ENCODE results near the gene DGCR2. TPM values are rescaled to one million over a fixed set of nuclear protein-coding genes. Genes with fewer than 3 reads are reported as not detected.
"Not testable (repeated sequence)": the region's sequence is repeated elsewhere in the genome, so short reads cannot be mapped to it uniquely, and the experiment has no call there.

The DGCR2 gene
- polyA plus RNA-seq (2013, experiment 1 of 2) = 41.7 TPM
- 35.9 TPM for polyA plus RNA-seq (2013, experiment 2 of 2)

GRCh38 chr22:19122143-19122751 lies at the start of gene DGCR2:
Gene DGCR2, minus strand, starts transcription at chr22:19122412. Its CDS starts 206 bp downstream, at chr22:19122206.
- H3K4me3 ChIP-seq (ENCODE audit: low read length) = peak within 1 kb of the TSS; percentile 95
- H3K36me3 ChIP-seq (ENCODE audit: insufficient read depth, low read length) = peaks cover 14% of the 10 kb centered on the region
- H3K9ac ChIP-seq (ENCODE audit: low read depth, low read length) = peak within 1 kb of the TSS; percentile 96
- peaks cover 15% of the 10 kb centered on the region; the same call in 1 of the 2 replicates for H3K4me1 ChIP-seq (ENCODE audit: insufficient read depth, low read length)
- under 1% methylated on average over 67 of the region's 67 CpGs for WGBS
- H3K27ac ChIP-seq (ENCODE audit: low read depth, low read length) = peak within 1 kb of the TSS; percentile 97
- H3K9me3 ChIP-seq (ENCODE audit: insufficient read depth, low read depth, low read length) = no peaks in the 10 kb centered on the region
- H3K27me3 ChIP-seq (ENCODE audit: insufficient read depth, low read length) = no peaks in the 10 kb centered on the region

- no peak overlapping the region for H3K27ac ChIP-seq (ENCODE audit: low read depth, low read length)
- peaks cover 49% of the 10 kb centered on the region for H3K27me3 ChIP-seq (ENCODE audit: insufficient read depth, low read length)
- H3K4me1 ChIP-seq (ENCODE audit: insufficient read depth, low read length) = peaks cover 5% of the 10 kb centered on the region
- H3K4me3 ChIP-seq (ENCODE audit: low read length) = peak overlapping the region; percentile 48
- no peaks in the 10 kb centered on the region for H3K9me3 ChIP-seq (ENCODE audit: insufficient read depth, low read depth, low read length)
- peak overlapping the region; percentile 56; the same call in 1 of the 2 replicates for H3K9ac ChIP-seq (ENCODE audit: low read depth, low read length)
- 69% methylated on average over 7 of the region's 7 CpGs for WGBS
- peaks cover 6% of the 10 kb centered on the region for H3K36me3 ChIP-seq (ENCODE audit: insufficient read depth, low read length)
Measured at GRCh38 chr22:19169947-19170318, 47.7 kb upstream of the DGCR2 start.

- H3K27ac ChIP-seq (ENCODE audit: low read depth, low read length) = no peak overlapping the region
- peaks cover 6% of the 10 kb centered on the region for H3K36me3 ChIP-seq (ENCODE audit: insufficient read depth, low read length)
- H3K9ac ChIP-seq (ENCODE audit: low read depth, low read length) = peak overlapping the region; percentile 56; the same call in 1 of the 2 replicates
- peak overlapping the region; percentile 48 for H3K4me3 ChIP-seq (ENCODE audit: low read length)
- H3K4me1 ChIP-seq (ENCODE audit: insufficient read depth, low read length) = peaks cover 5% of the 10 kb centered on the region
- WGBS = 10% methylated on average over 58 of the region's 58 CpGs
- H3K27me3 ChIP-seq (ENCODE audit: insufficient read depth, low read length) = peaks cover 49% of the 10 kb centered on the region
- no peaks in the 10 kb centered on the region for H3K9me3 ChIP-seq (ENCODE audit: insufficient read depth, low read depth, low read length)
Measured at GRCh38 chr22:19169002-19169946, 47.1 kb upstream of the DGCR2 start.

- Histone ChIP-seq H3K4me3 (ENCODE audit: low read length) (no peak overlapping the region), H3K36me3 (ENCODE audit: insufficient read depth, low read length) (peaks cover under 1% of the 10 kb centered on the region), H3K27ac (ENCODE audit: low read depth, low read length) (no peak overlapping the region), H3K9me3 (ENCODE audit: insufficient read depth, low read depth, low read length) (no peaks in the 10 kb centered on the region), H3K4me1 (ENCODE audit: insufficient read depth, low read length) (peaks cover 5% of the 10 kb centered on the region), H3K27me3 (ENCODE audit: insufficient read depth, low read length) (peaks cover 49% of the 10 kb centered on the region), H3K9ac (ENCODE audit: low read depth, low read length) (no peak overlapping the region)
- WGBS = 76% methylated on average over 17 of the region's 17 CpGs
Measured at GRCh38 chr22:19168088-19168890, 46.1 kb upstream of the DGCR2 start.

GRCh38 chr22:19167106-19167869 lies 45.1 kb upstream of the DGCR2 start:
- no peaks in the 10 kb centered on the region for H3K9me3 ChIP-seq (ENCODE audit: insufficient read depth, low read depth, low read length)
- no peak overlapping the region for H3K9ac ChIP-seq (ENCODE audit: low read depth, low read length)
- H3K4me1 ChIP-seq (ENCODE audit: insufficient read depth, low read length) = no peaks in the 10 kb centered on the region; the same call in 1 of the 2 replicates
- H3K4me3 ChIP-seq (ENCODE audit: low read length) = no peak overlapping the region
- H3K27me3 ChIP-seq (ENCODE audit: insufficient read depth, low read length) = peaks cover 53% of the 10 kb centered on the region
- H3K36me3 ChIP-seq (ENCODE audit: insufficient read depth, low read length) = no peaks in the 10 kb centered on the region
- H3K27ac ChIP-seq (ENCODE audit: low read depth, low read length) = no peak overlapping the region
- 77% methylated on average over 13 of the region's 13 CpGs for WGBS

GRCh38 chr22:19166421-19166820 lies 44.2 kb upstream of the DGCR2 start:
- H3K4me1 ChIP-seq (ENCODE audit: insufficient read depth, low read length) = no peaks in the 10 kb centered on the region
- peaks cover 60% of the 10 kb centered on the region for H3K27me3 ChIP-seq (ENCODE audit: insufficient read depth, low read length)
- H3K4me3 ChIP-seq (ENCODE audit: low read length) = no peak overlapping the region
- no peaks in the 10 kb centered on the region for H3K9me3 ChIP-seq (ENCODE audit: insufficient read depth, low read depth, low read length)
- H3K36me3 ChIP-seq (ENCODE audit: insufficient read depth, low read length) = no peaks in the 10 kb centered on the region
- 86% methylated on average over 8 of the region's 8 CpGs for WGBS
- no peak overlapping the region for H3K9ac ChIP-seq (ENCODE audit: low read depth, low read length)
- no peak overlapping the region for H3K27ac ChIP-seq (ENCODE audit: low read depth, low read length)

GRCh38 chr22:19164425-19164824 lies 42.2 kb upstream of the DGCR2 start:
- Histone ChIP-seq H3K27me3 (ENCODE audit: insufficient read depth, low read length) (peaks cover 50% of the 10 kb centered on the region), H3K9ac (ENCODE audit: low read depth, low read length) (no peak overlapping the region)

GRCh38 chr22:19158649-19159048 lies 36.4 kb upstream of the DGCR2 start:
- not testable (repeated sequence) for H3K4me1 ChIP-seq (ENCODE audit: insufficient read depth, low read length); H3K36me3 ChIP-seq (ENCODE audit: insufficient read depth, low read length)
- 93% methylated on average over 11 of the region's 11 CpGs for WGBS

More at GRCh38 chr22:19164425-19164824, 42.2 kb upstream of the DGCR2 start:
- no peaks in the 10 kb centered on the region for H3K4me1 ChIP-seq (ENCODE audit: insufficient read depth, low read length)
- no peak overlapping the region for H3K27ac ChIP-seq (ENCODE audit: low read depth, low read length)
- H3K4me3 ChIP-seq (ENCODE audit: low read length) = no peak overlapping the region
- H3K36me3 ChIP-seq (ENCODE audit: insufficient read depth, low read length) = no peaks in the 10 kb centered on the region
- H3K9me3 ChIP-seq (ENCODE audit: insufficient read depth, low read depth, low read length) = no peaks in the 10 kb centered on the region
- WGBS = 95% methylated on average over 5 of the region's 6 CpGs

GRCh38 chr22:19156109-19156508 lies 33.9 kb upstream of the DGCR2 start:
- not testable (repeated sequence) for H3K9ac ChIP-seq (ENCODE audit: low read depth, low read length); H3K9me3 ChIP-seq (ENCODE audit: insufficient read depth, low read depth, low read length); H3K4me3 ChIP-seq (ENCODE audit: low read length); H3K4me1 ChIP-seq (ENCODE audit: insufficient read depth, low read length); H3K27ac ChIP-seq (ENCODE audit: low read depth, low read length); H3K36me3 ChIP-seq (ENCODE audit: insufficient read depth, low read length)
- H3K27me3 ChIP-seq (ENCODE audit: insufficient read depth, low read length) = peaks cover 49% of the 10 kb centered on the region
- 92% methylated on average over 9 of the region's 9 CpGs for WGBS

More at GRCh38 chr22:19158649-19159048, 36.4 kb upstream of the DGCR2 start:
- not testable (repeated sequence) for H3K9me3 ChIP-seq (ENCODE audit: insufficient read depth, low read depth, low read length); H3K27ac ChIP-seq (ENCODE audit: low read depth, low read length); H3K4me3 ChIP-seq (ENCODE audit: low read length); H3K9ac ChIP-seq (ENCODE audit: low read depth, low read length)
- H3K27me3 ChIP-seq (ENCODE audit: insufficient read depth, low read length) = peaks cover 35% of the 10 kb centered on the region
